Liver (tissue), 9 donors: ENCODE data around the gene MCFD2. TPM values are rescaled to one million over a fixed set of nuclear protein-coding genes. Genes with fewer than 3 reads are reported as not detected.

Experiments used
- DNase-seq: peaks from one replicate; pipeline ENCODE4 v3.0.0-alpha.2; 2017; ENCODE audit warnings: low spot score
- H3K27ac ChIP-seq, 2 donors: one replicate each; pipeline ENCODE4 v1.7.0; 2013; ENCODE audit warnings: inconsistent platforms in 2 of 2, low read length in 2 of 2, control low read depth in 1 of 2, low read depth in 1 of 2, mild to moderate bottlenecking in 1 of 2
- H3K27me3 ChIP-seq, 4 donors: one replicate each; pipeline versions ENCODE4 v1.6.1 to v1.7.0; 2013; ENCODE audit warnings: low read length in 3 of 4, inconsistent platforms in 1 of 4, mild to moderate bottlenecking in 1 of 4, moderate library complexity in 1 of 4; ENCODE audit not compliant: control insufficient read depth in 4 of 4, insufficient read depth in 4 of 4
- H3K36me3 ChIP-seq, 4 donors: one replicate each; pipeline versions ENCODE4 v1.6.1 to v1.7.0; 2013; ENCODE audit warnings: low read length in 3 of 4, mild to moderate bottlenecking in 3 of 4, low read depth in 1 of 4, moderate library complexity in 1 of 4; ENCODE audit not compliant: control insufficient read depth in 4 of 4, insufficient read depth in 3 of 4
- H3K4me1 ChIP-seq, 4 donors: one replicate each; pipeline versions ENCODE4 v1.6.1 to v1.7.0; 2013; ENCODE audit warnings: low read length in 3 of 4, mild to moderate bottlenecking in 3 of 4, moderate library complexity in 1 of 4; ENCODE audit not compliant: control insufficient read depth in 4 of 4, insufficient read depth in 4 of 4
- H3K4me3 ChIP-seq, 3 donors: one replicate each; pipeline versions ENCODE4 v1.6.1 to v1.7.0; 2013; ENCODE audit warnings: low read length in 3 of 3, control low read depth in 1 of 3, low read depth in 1 of 3, mild to moderate bottlenecking in 1 of 3
- H3K9ac ChIP-seq, 2 donors: one replicate each; pipeline ENCODE4 v1.7.0; 2013; ENCODE audit warnings: low read length in 2 of 2, mild to moderate bottlenecking in 2 of 2, moderate library complexity in 2 of 2, control low read depth in 1 of 2, low read depth in 1 of 2
- H3K9me3 ChIP-seq, 4 donors: one replicate each; pipeline versions ENCODE4 v1.6.1 to v1.7.0; 2013; ENCODE audit warnings: low read length in 3 of 4; ENCODE audit not compliant: control insufficient read depth in 4 of 4
- ATF3 ChIP-seq: IDR thresholded peaks from 2 replicates; pipeline ENCODE4 v1.6.1; 2016; ENCODE audit warnings: antibody characterized with exemption
- EGR1 ChIP-seq, 2 donors: IDR thresholded peaks; 2 replicates each; pipeline ENCODE4 v1.6.1; 2016 to 2018; ENCODE audit warnings: antibody characterized with exemption in 2 of 2, low read depth in 2 of 2
- FOXA1 ChIP-seq: IDR thresholded peaks from 2 replicates; pipeline ENCODE4 v1.6.1; 2016; ENCODE audit warnings: antibody characterized with exemption
- FOXA2 ChIP-seq: IDR thresholded peaks from 2 replicates; pipeline ENCODE4 v1.6.1; 2016; ENCODE audit warnings: antibody characterized with exemption
- GABPA ChIP-seq, 2 donors: IDR thresholded peaks in 1 of 2; conservative IDR thresholded peaks in 1 of 2; 2 replicates each; pipeline ENCODE4 v1.6.1; 2016; ENCODE audit warnings: antibody characterized with exemption in 2 of 2, mild to moderate bottlenecking in 1 of 2, moderate library complexity in 1 of 2
- HNF4A ChIP-seq, 2 donors: conservative IDR thresholded peaks; 2 replicates each; pipeline ENCODE4 v1.6.1; 2016; ENCODE audit warnings: antibody characterized with exemption in 2 of 2, mild to moderate bottlenecking in 2 of 2
- HNF4G ChIP-seq: IDR thresholded peaks from 2 replicates; pipeline ENCODE4 v1.6.1; 2016; ENCODE audit warnings: antibody characterized with exemption
- MAX ChIP-seq: IDR thresholded peaks from 2 replicates; pipeline ENCODE4 v1.6.1; 2016; ENCODE audit warnings: antibody characterized with exemption
- NR2F2 ChIP-seq: IDR thresholded peaks from 2 replicates; pipeline ENCODE4 v1.6.1; 2016; ENCODE audit warnings: antibody characterized with exemption
- RAD21 ChIP-seq, 2 donors: IDR thresholded peaks; 2 replicates each; pipeline ENCODE4 v1.6.1; 2016; ENCODE audit warnings: antibody characterized with exemption in 2 of 2, mild to moderate bottlenecking in 2 of 2
- REST ChIP-seq: IDR thresholded peaks from 2 replicates; pipeline ENCODE4 v1.6.1; 2016; ENCODE audit warnings: antibody characterized with exemption, mild to moderate bottlenecking
- RXRA ChIP-seq, 2 donors: IDR thresholded peaks; 2 replicates each; pipeline ENCODE4 v1.6.1; 2017 to 2018; ENCODE audit warnings: antibody characterized with exemption in 2 of 2, mild to moderate bottlenecking in 1 of 2
- SP1 ChIP-seq: IDR thresholded peaks from 2 replicates; pipeline ENCODE4 v1.6.1; 2018; ENCODE audit warnings: antibody characterized with exemption, mild to moderate bottlenecking
- TAF1 ChIP-seq: conservative IDR thresholded peaks from 2 replicates; pipeline ENCODE4 v1.6.1; 2016; ENCODE audit warnings: antibody characterized with exemption, mild to moderate bottlenecking
- YY1 ChIP-seq: IDR thresholded peaks from 2 replicates; pipeline ENCODE4 v1.6.1; 2016; ENCODE audit warnings: antibody characterized with exemption, mild to moderate bottlenecking
- WGBS: extraction: QIAGEN DNeasy Blood & Tissue Kit; methylation state at CpG from one replicate; pipeline ENCODE4 v1.1.7; 2013; 5-methylcytosine and 5-hydroxymethylcytosine counted together
- polyA plus RNA-seq, 2 donors: library from polyadenylated mRNA; stranded (reverse) in 1 of 2; unstranded in 1 of 2; fragments of 200-250 nt in 1 of 2; fragments of >200 nt in 1 of 2; fragmentation: Nextera tagmentation in 1 of 2; extraction: Ambion mirVana in 1 of 2; gene quantifications; one replicate each; pipeline versions ENCODE4 v1.2.1 to v1.2.3, GENCODE V29; 2013 to 2015
- total RNA-seq, 2 donors: library from RNA; depleted of rRNA; stranded (reverse); fragments of >200 nt; gene quantifications; one replicate each; pipeline ENCODE4 v1.2.3, GENCODE V29; 2014
- TF ChIP-seq, protein P1 (sequence below): fragments of 150-350 bp; IDR thresholded peaks from 2 replicates; pipeline ENCODE4 v1.5.1; 2017; ENCODE audit warnings: improper control_type of control experiment, low read depth, low read length; ENCODE audit not compliant: missing input control
- TF ChIP-seq, protein P2 (sequence below): IDR thresholded peaks from 2 replicates; pipeline ENCODE4 v1.6.1; 2016; ENCODE audit warnings: antibody characterized with exemption
- donor health status: healthy.
- donor health status: healthy.
- donor health status: healthy.
- donor health status: healthy.
- donor health status: healthy.

Gene MCFD2
- total and polyA plus RNA-seq, 4 donors = 81.8 to 148 (median 129) TPM

DNA sequence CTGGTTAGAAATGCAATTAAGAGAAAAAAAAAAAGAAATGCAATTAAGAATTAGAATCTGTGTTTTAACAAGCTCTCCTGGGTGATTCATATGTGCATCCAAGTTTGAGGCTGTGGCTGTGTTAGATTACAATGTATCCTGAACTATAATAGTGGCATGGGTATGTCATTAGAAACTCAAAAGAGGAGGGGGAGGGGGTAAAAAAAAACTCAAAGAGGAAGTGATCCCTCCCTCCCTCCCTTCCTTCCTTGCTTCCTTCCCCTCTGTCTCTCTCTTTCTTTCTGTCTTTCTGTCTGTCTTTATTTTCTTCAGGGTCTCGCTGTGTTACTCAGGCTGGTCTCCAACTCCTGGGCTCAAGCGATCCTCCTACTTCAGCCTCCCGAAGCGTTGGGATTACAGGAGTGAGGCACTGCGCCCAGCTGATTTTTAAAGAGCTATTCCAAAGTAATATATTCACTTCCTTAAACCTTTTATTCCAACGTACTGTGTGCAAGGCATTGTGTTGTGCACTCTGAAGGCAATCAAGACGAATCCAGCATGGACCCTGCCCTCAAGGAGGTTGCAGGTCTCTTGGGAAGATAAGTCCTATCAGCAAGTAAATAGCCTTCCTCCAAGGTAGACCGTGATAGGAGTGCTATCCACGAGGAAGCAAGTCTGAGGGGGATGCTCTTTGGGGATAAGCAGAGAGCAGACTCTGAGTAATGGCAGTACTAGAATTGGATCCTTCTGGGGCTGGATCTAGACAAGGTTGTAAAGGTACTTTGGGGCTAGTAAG is 35.9 kb upstream of the MCFD2 start:
- peaks cover 0 to 7% (median 0%) of the 10 kb centered on the region in 4 donors for H3K36me3 ChIP-seq
- H3K27ac ChIP-seq = no peak overlapping the region
- 91% methylated on average over 9 of the region's 9 CpGs for WGBS
- TF ChIP-seq HNF4A (conservative IDR thresholded peaks at IDR 0.05) (no peak), RAD21 (IDR thresholded peaks at IDR 0.05) (no peak), NR2F2 (no peak), GABPA (IDR thresholded peaks at IDR 0.05 in 1 of 2, conservative IDR thresholded peaks at IDR 0.05 in 1 of 2) (no peak), EGR1 (IDR thresholded peaks at IDR 0.05; ENCODE audit: low read depth in 2 of 2) (no peak), HNF4G (no peak), SP1 (no peak), ATF3 (no peak), RXRA (IDR thresholded peaks at IDR 0.05) (no peak), FOXA2 (no peak), REST (no peak), TAF1 (no peak)
- TF ChIP-seq, protein P1, sequence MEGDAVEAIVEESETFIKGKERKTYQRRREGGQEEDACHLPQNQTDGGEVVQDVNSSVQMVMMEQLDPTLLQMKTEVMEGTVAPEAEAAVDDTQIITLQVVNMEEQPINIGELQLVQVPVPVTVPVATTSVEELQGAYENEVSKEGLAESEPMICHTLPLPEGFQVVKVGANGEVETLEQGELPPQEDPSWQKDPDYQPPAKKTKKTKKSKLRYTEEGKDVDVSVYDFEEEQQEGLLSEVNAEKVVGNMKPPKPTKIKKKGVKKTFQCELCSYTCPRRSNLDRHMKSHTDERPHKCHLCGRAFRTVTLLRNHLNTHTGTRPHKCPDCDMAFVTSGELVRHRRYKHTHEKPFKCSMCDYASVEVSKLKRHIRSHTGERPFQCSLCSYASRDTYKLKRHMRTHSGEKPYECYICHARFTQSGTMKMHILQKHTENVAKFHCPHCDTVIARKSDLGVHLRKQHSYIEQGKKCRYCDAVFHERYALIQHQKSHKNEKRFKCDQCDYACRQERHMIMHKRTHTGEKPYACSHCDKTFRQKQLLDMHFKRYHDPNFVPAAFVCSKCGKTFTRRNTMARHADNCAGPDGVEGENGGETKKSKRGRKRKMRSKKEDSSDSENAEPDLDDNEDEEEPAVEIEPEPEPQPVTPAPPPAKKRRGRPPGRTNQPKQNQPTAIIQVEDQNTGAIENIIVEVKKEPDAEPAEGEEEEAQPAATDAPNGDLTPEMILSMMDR = no peak
- TF ChIP-seq, protein P2, sequence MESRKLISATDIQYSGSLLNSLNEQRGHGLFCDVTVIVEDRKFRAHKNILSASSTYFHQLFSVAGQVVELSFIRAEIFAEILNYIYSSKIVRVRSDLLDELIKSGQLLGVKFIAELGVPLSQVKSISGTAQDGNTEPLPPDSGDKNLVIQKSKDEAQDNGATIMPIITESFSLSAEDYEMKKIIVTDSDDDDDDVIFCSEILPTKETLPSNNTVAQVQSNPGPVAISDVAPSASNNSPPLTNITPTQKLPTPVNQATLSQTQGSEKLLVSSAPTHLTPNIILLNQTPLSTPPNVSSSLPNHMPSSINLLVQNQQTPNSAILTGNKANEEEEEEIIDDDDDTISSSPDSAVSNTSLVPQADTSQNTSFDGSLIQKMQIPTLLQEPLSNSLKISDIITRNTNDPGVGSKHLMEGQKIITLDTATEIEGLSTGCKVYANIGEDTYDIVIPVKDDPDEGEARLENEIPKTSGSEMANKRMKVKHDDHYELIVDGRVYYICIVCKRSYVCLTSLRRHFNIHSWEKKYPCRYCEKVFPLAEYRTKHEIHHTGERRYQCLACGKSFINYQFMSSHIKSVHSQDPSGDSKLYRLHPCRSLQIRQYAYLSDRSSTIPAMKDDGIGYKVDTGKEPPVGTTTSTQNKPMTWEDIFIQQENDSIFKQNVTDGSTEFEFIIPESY = no peak
- H3K27me3 ChIP-seq = no peaks in the 10 kb centered on the region
- peaks cover 15 to 19% (median 19%) of the 10 kb centered on the region in 4 donors for H3K4me1 ChIP-seq
- DNase-seq = no peak
- H3K9ac ChIP-seq = no peak overlapping the region
- no peaks in the 10 kb centered on the region for H3K9me3 ChIP-seq
- H3K4me3 ChIP-seq = no peak overlapping the region

DNA sequence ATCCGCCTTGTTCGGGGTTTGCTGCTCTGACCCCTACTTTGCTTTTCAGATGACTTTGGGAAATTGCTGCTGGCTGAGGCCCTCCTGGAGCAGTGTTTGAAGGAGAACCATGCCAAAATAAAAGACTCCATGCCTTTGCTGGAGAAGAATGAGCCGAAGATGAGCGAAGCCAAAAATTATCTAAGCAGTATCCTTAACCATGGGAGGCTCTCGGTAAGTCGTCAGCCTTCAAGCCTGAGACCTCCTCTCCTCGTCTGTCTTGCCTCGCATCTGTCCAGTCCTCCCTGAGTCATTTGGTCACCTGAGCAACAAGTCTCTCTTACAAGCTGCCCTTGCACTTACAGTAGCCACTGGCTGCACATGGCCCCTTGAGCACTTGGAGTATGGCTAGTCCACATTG is 34.7 kb upstream of the MCFD2 start:
- Histone ChIP-seq H3K36me3 (peaks cover 0 to 7% (median 0%) of the 10 kb centered on the region in 4 donors), H3K4me1 (peaks cover 5 to 8% (median 7%) of the 10 kb centered on the region in 4 donors), H3K4me3 (no peak overlapping the region), H3K9ac (no peak overlapping the region), H3K9me3 (no peaks in the 10 kb centered on the region), H3K27me3 (no peaks in the 10 kb centered on the region), H3K27ac (no peak overlapping the region)
- DNase-seq = no peak
- WGBS = 92% methylated on average over 8 of the region's 8 CpGs
- TF ChIP-seq ATF3 (no peak), NR2F2 (no peak), SP1 (no peak), HNF4G (no peak), YY1 (no peak), GABPA (IDR thresholded peaks at IDR 0.05 in 1 of 2, conservative IDR thresholded peaks at IDR 0.05 in 1 of 2) (no peak), MAX (no peak), FOXA1 (no peak), TAF1 (no peak), EGR1 (IDR thresholded peaks at IDR 0.05; ENCODE audit: low read depth in 2 of 2) (no peak), HNF4A (conservative IDR thresholded peaks at IDR 0.05) (no peak)
- TF ChIP-seq, protein P2 = no peak
